ENCODE measurements around the gene UBR4.

DNA sequence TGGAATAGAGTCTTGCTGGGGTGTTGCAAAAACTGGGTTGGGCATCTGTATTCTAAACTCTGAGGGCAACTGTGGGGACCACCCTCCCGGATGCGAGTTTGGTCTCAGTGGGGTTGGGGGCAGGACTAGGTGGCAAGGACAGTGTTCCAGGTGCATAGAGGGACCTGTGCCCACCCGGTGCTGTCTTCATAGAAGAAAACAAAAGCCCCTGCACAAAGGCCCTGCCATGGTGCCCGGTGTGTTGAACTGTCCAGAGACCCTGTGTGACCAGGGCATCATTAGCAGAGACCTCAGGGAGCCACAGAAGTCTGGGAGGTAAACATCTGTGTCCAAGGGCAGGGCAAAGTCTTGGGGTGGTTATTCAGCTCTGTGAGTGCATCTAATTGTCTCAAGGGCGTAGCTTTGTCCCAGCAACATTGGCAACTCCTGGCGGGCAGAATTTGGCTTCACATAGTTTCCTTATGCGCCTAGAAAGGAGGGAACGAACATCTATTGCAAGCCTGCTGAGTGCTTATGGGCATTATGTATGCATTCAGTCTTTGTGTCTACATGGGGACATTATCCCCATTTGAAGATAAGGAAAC, 181.4 kb downstream of the UBR4 start:
- TF ChIP-seq EZH2 (IDR thresholded peaks at IDR 0.05) (no peak), POLR2AphosphoS5 (IDR thresholded peaks at IDR 0.05; ENCODE audit: borderline replicate concordance, low read depth, low read length) (no peak)

Measured in SK-N-MC (cell line).